ENCODE data around the gene TGFB1.
A peak's percentile ranks its signal among the peaks of the same experiment; 100 is the strongest.

Gene TGFB1

GRCh38 chr19:41363371-41363752, 9.6 kb upstream of the TGFB1 start:
- peak overlapping the region; percentile 65 for H3K4me3 ChIP-seq (ENCODE audit: low read depth, low read length)
- TF ChIP-seq CTCF (IDR thresholded peaks at IDR 0.05; ENCODE audit: low read depth, low read length, missing control alignments): no peak
- in situ Hi-C loops (cut with HindIII; ENCODE audit: low sequenced_read_pairs): no loop called here
- DNase-seq (ENCODE audit: low read depth): no peak

GRCh38 chr19:41362143-41362847, 8.6 kb upstream of the TGFB1 start:
- H3K4me3 ChIP-seq (ENCODE audit: low read depth, low read length): no peak overlapping the region
- no peak for DNase-seq (ENCODE audit: low read depth)
- no peak for TF ChIP-seq CTCF (IDR thresholded peaks at IDR 0.05; ENCODE audit: low read depth, low read length, missing control alignments)
- in situ Hi-C loops (cut with HindIII; ENCODE audit: low sequenced_read_pairs): no loop called here

- no peak for TF ChIP-seq CTCF (IDR thresholded peaks at IDR 0.05; ENCODE audit: low read depth, low read length, missing control alignments)
- DNase-seq (ENCODE audit: low read depth): no peak
- H3K4me3 ChIP-seq (ENCODE audit: low read depth, low read length): no peak overlapping the region
- in situ Hi-C loops (cut with HindIII; ENCODE audit: low sequenced_read_pairs): no loop called here
Measured at GRCh38 chr19:41359741-41360140, 6.0 kb upstream of the TGFB1 start.

GRCh38 chr19:41357746-41358145, 4.0 kb upstream of the TGFB1 start:
- no peak for DNase-seq (ENCODE audit: low read depth)
- in situ Hi-C loops (cut with HindIII; ENCODE audit: low sequenced_read_pairs): no loop called here
- no peak overlapping the region for H3K4me3 ChIP-seq (ENCODE audit: low read depth, low read length)
- no peak for TF ChIP-seq CTCF (IDR thresholded peaks at IDR 0.05; ENCODE audit: low read depth, low read length, missing control alignments)

GRCh38 chr19:41356984-41357739, 3.4 kb upstream of the TGFB1 start:
- in situ Hi-C loops (cut with HindIII; ENCODE audit: low sequenced_read_pairs): no loop called here
- H3K4me3 ChIP-seq (ENCODE audit: low read depth, low read length): no peak overlapping the region
- TF ChIP-seq CTCF (IDR thresholded peaks at IDR 0.05; ENCODE audit: low read depth, low read length, missing control alignments): no peak
- no peak for DNase-seq (ENCODE audit: low read depth)

GRCh38 chr19:41355802-41356201, 2.1 kb upstream of the TGFB1 start:
- no peak for DNase-seq (ENCODE audit: low read depth)
- no peak for TF ChIP-seq CTCF (IDR thresholded peaks at IDR 0.05; ENCODE audit: low read depth, low read length, missing control alignments)
- H3K4me3 ChIP-seq (ENCODE audit: low read depth, low read length): no peak overlapping the region
- in situ Hi-C loops (cut with HindIII; ENCODE audit: low sequenced_read_pairs): no loop called here

All from astrocyte of the cerebellum (primary cell).